T-helper 22 cell (primary cell): ENCODE results near the gene SETD7.

Experiments used
- DNase-seq: peaks from one replicate; pipeline ENCODE4 v3.0.0-alpha.2; 2020; ENCODE audit warnings: low read depth

SETD7 gene

GRCh38 chr4:139550724-139551429 lies 5.1 kb downstream of the SETD7 start:
- DNase-seq: no peak

GRCh38 chr4:139547979-139548378 lies 8.0 kb downstream of the SETD7 start:
- DNase-seq: no peak

- DNase-seq: no peak
Measured at GRCh38 chr4:139540632-139541031, 15.4 kb downstream of the SETD7 start.

- DNase-seq: no peak
Measured at GRCh38 chr4:139540161-139540560, 15.9 kb downstream of the SETD7 start.

GRCh38 chr4:139537292-139537691 lies 18.7 kb downstream of the SETD7 start:
- no peak for DNase-seq

- no peak for DNase-seq
Measured at GRCh38 chr4:139535871-139536234, 20.2 kb downstream of the SETD7 start.

GRCh38 chr4:139535228-139535870 lies 20.7 kb downstream of the SETD7 start:
- no peak for DNase-seq

- no peak for DNase-seq
Measured at GRCh38 chr4:139534287-139534950, 21.6 kb downstream of the SETD7 start.

GRCh38 chr4:139533511-139533910 lies 22.5 kb downstream of the SETD7 start:
- no peak for DNase-seq

GRCh38 chr4:139532947-139533346 lies 23.1 kb downstream of the SETD7 start:
- DNase-seq: no peak

GRCh38 chr4:139530833-139531427 lies 25.1 kb downstream of the SETD7 start:
- no peak for DNase-seq

- DNase-seq: no peak
Measured at GRCh38 chr4:139528377-139529005, 27.5 kb downstream of the SETD7 start.

- DNase-seq: no peak
Measured at GRCh38 chr4:139526928-139527327, 29.1 kb downstream of the SETD7 start.

- no peak for DNase-seq
Measured at GRCh38 chr4:139525414-139525813, 30.6 kb downstream of the SETD7 start.

- DNase-seq: no peak
Measured at GRCh38 chr4:139524062-139524631, 31.9 kb downstream of the SETD7 start.

GRCh38 chr4:139523076-139523475 lies 32.9 kb downstream of the SETD7 start:
- no peak for DNase-seq

GRCh38 chr4:139522457-139522856 lies 33.6 kb downstream of the SETD7 start:
- DNase-seq: no peak

GRCh38 chr4:139521754-139522401 lies 34.1 kb downstream of the SETD7 start:
- DNase-seq: no peak

- no peak for DNase-seq
Measured at GRCh38 chr4:139515531-139515958, 40.5 kb downstream of the SETD7 start.

GRCh38 chr4:139514382-139515059 lies 41.5 kb downstream of the SETD7 start:
- no peak for DNase-seq

- no peak for DNase-seq
Measured at GRCh38 chr4:139511320-139511719, 44.7 kb downstream of the SETD7 start.
